Activated T-cell treated with anti-CD3 and anti-CD28 coated beads, Interleukin-2, amount 50 U/mL, for 4 hours (primary cell): ENCODE data around the gene ZNF638. TPM values are rescaled to one million over a fixed set of nuclear protein-coding genes. Genes with fewer than 3 reads are reported as not detected.

Experiments used
- total RNA-seq, 3 donors: library from RNA; stranded (reverse); gene quantifications; one replicate each; pipeline ENCODE4 v1.2.1, GENCODE V29; 2021

ZNF638 gene
- total RNA-seq, 3 donors from 2014 or later, result 56.2 to 64.4 (median 59.3) TPM

Other genes with a start within 250 kb of the ZNF638 start
- gene MCEE, start 201.6 kb upstream of the ZNF638 start, total RNA-seq, result 10 to 100 TPM in 1 of 3 donors, 1 to 10 TPM in 2; 8.4 to 10.6 (median 8.6) TPM
- gene MPHOSPH10, start 201.1 kb upstream of the ZNF638 start, total RNA-seq, result 10 to 100 TPM; 85.0 to 90.0 (median 85.7) TPM
- gene PAIP2B, start 104.7 kb upstream of the ZNF638 start, total RNA-seq, result 1 to 10 TPM; 1.0 to 1.2 (median 1.1) TPM
- under 1 TPM; 0.16 to 0.87 (median 0.25) TPM for gene DYSF, start 121.8 kb downstream of the ZNF638 start, total RNA-seq